Measurements from ENCODE around the gene KRT12. TPM values are rescaled to one million over a fixed set of nuclear protein-coding genes. Genes with fewer than 3 reads are reported as not detected.

The KRT12 gene
- not detected for total RNA-seq

DNA sequence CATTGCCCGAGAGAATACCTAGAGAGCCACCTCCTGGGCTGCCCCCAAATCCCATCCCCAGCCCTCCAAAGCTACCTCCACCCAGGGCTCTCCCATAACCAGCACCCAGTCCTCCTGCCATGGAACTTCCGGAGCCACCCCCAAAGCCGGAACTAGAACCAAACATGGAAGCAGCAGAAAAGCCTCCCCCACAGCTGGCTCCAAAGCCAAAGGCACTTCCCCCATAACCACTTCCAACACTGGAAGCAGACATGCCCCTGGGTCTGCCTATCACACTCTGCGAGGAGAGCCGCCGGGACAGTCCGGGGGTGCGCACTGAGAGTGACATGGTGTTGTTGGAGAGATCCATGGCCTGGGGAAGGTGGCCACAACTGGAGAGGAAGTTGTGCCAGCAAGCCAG is at the start of gene KRT12:
Gene KRT12, minus strand, starts transcription at position 386 of the 400 bp plus-strand sequence. Its CDS starts 37 bp downstream, at position 349.
- Histone ChIP-seq H3K4me3 (no peak within 1 kb of the TSS), H3K27me3 (peaks cover 0 to 6% of the 10 kb centered on the region in 2 donors), H3K27ac (no peak within 1 kb of the TSS), H3K9me3 (no peaks in the 10 kb centered on the region), H3K4me1 (peaks cover 0 to 6% (median 0%) of the 10 kb centered on the region in 4 donors), H3K36me3 (no peaks in the 10 kb centered on the region)
- 91 to 98% methylated on average over 8 of the region's 8 CpGs for WGBS, 2 donors
- DNase-seq (ENCODE audit: low spot score in 2 of 2) = no peak
- TF ChIP-seq, protein P1, sequence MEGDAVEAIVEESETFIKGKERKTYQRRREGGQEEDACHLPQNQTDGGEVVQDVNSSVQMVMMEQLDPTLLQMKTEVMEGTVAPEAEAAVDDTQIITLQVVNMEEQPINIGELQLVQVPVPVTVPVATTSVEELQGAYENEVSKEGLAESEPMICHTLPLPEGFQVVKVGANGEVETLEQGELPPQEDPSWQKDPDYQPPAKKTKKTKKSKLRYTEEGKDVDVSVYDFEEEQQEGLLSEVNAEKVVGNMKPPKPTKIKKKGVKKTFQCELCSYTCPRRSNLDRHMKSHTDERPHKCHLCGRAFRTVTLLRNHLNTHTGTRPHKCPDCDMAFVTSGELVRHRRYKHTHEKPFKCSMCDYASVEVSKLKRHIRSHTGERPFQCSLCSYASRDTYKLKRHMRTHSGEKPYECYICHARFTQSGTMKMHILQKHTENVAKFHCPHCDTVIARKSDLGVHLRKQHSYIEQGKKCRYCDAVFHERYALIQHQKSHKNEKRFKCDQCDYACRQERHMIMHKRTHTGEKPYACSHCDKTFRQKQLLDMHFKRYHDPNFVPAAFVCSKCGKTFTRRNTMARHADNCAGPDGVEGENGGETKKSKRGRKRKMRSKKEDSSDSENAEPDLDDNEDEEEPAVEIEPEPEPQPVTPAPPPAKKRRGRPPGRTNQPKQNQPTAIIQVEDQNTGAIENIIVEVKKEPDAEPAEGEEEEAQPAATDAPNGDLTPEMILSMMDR (IDR thresholded peaks at IDR 0.05) = no peak
- TF ChIP-seq POLR2A (IDR thresholded peaks at IDR 0.05) (no peak), EP300 (IDR thresholded peaks at IDR 0.05) (no peak)

DNA sequence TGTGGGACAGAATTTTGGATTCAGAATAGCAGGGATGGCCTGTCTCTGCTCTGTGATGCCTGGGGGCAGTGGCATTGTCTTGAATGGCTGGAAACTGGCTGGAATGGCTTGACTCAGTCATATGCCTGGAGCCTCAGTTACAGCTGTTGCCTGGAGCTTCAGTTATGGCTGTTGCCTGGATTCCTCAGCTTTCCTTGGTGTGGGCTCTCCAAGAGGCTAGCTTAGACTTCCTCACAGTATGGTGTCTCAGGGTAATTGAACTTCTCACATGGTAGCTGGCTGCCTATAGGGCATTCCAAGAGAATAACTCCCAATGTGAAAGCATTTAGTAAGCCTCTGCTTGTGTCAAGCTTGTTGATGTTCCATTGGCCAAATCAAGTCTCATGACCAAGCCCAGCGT is 49.3 kb upstream of the KRT12 start:
- no peak overlapping the region for H3K27ac ChIP-seq
- no peaks in the 10 kb centered on the region for H3K36me3 ChIP-seq
- no peaks in the 10 kb centered on the region for H3K27me3 ChIP-seq
- no peak overlapping the region for H3K4me3 ChIP-seq
- TF ChIP-seq EP300 (IDR thresholded peaks at IDR 0.05) (no peak), POLR2A (IDR thresholded peaks at IDR 0.05) (no peak)
- TF ChIP-seq, protein P1 (IDR thresholded peaks at IDR 0.05) = no peak
- WGBS, 2 donors = 47 to 93% methylated on average over 1 of the region's 1 CpG
- H3K4me1 ChIP-seq = peaks cover 0 to 7% (median 3%) of the 10 kb centered on the region in 4 donors
- no peaks in the 10 kb centered on the region for H3K9me3 ChIP-seq
- no peak for DNase-seq (ENCODE audit: low spot score in 2 of 2)

DNA sequence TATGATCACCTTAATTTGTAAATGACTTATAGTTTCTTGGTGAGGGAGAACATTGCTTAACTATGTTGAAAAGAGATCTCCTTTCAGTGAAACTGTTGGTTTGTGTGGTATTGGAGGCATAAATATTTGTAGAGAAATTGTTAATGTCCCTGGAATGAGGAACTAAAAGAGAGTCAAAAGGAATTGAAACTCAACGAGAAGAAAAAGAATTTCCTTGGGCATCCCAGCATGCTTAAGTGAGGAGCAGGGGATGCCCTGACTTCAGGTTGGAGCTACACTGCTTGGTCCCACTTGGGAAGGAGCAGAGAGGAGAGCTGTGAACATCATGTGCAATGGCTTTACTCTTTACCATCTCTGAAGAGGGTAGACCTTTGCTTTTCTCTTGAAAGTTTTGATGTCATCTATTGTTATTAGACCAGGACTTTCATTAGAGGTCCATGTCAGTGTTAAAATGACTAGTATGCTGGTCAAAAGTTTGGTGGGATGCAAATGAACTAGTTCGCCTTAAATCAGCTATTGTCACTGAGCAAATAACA is 48.8 kb upstream of the KRT12 start:
- Histone ChIP-seq H3K36me3 (no peaks in the 10 kb centered on the region), H3K27ac (peak overlapping the region in 1 of 4 donors; percentile 33), H3K4me3 (no peak overlapping the region), H3K9me3 (no peaks in the 10 kb centered on the region), H3K27me3 (no peaks in the 10 kb centered on the region), H3K4me1 (peaks cover 0 to 12% (median 3%) of the 10 kb centered on the region in 4 donors)
- TF ChIP-seq EP300 (IDR thresholded peaks at IDR 0.05) (no peak), POLR2A (IDR thresholded peaks at IDR 0.05) (no peak)
- TF ChIP-seq, protein P1 (IDR thresholded peaks at IDR 0.05) = no peak
- WGBS, 2 donors = 42 to 45% methylated on average over 2 of the region's 2 CpGs
- DNase-seq (ENCODE audit: low spot score in 2 of 2) = no peak

DNA sequence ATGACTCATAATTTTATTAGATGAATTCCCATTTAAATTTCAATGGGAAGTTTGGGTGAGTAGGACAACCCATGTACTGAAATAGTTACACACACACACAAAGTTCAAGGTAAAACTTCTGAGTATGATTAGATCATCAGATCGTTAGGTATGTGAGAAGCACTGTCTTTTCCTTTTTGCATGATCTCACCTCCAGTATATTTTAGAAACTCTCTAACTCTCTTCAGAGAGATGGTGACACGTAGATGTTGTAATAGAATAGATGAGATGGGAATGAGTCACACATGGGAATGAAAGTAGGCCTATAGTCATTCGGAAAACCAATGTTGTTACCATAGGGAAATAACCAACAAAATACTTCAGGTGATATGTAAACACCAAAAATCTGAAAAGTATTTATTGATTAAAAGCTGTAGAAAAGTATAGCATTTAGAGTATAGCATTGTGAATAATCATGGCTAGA is 48.2 kb upstream of the KRT12 start:
- TF ChIP-seq, protein P1 (IDR thresholded peaks at IDR 0.05) = no peak
- TF ChIP-seq POLR2A (IDR thresholded peaks at IDR 0.05) = no peak
- TF ChIP-seq EP300 (IDR thresholded peaks at IDR 0.05) = no peak
- peaks cover 0 to 18% (median 3%) of the 10 kb centered on the region in 4 donors for H3K4me1 ChIP-seq
- no peaks in the 10 kb centered on the region for H3K36me3 ChIP-seq
- DNase-seq (ENCODE audit: low spot score in 2 of 2) = no peak
- H3K27ac ChIP-seq = peak overlapping the region in 1 of 4 donors; percentile 33
- no peaks in the 10 kb centered on the region for H3K9me3 ChIP-seq
- 73 to 74% methylated on average over 3 of the region's 3 CpGs for WGBS, 2 donors
- no peak overlapping the region for H3K4me3 ChIP-seq
- H3K27me3 ChIP-seq = no peaks in the 10 kb centered on the region

DNA sequence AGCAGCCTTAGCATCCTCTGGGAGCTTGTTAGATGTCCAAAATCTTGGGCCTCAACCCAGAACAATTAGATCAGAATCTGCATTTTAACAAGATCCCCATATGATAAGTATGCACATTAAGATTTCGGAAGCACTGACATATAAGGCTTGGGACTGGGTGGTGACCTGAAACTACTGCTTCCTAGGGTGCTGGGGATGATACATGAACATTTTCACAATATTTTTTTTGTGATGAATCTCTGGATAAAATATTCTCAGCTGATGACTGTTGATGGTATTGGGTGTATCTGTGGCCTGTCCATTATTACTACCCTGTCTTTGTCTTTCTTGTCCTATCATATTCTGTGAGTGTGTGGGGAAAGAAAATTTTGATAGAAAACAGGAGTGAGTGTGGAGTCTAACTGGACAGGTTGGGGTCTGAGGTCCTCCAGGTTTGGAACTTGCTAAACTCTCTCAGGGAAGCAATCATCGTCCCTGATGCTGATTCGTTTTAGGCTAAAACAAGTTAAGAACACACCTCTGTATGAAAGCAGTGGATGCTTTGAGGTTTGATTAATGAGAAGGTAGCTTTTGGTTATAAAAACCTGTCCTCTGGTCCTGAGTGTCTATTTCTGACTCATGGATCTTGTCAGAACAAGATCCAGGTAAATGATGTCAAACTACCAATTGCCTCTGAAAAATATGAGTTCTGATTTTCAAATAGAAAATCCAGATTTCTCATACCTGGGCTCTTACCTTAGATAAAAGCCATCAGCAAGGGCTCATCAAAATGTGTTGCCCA is 47.2 kb upstream of the KRT12 start:
- no peak for TF ChIP-seq EP300 (IDR thresholded peaks at IDR 0.05)
- TF ChIP-seq POLR2A (IDR thresholded peaks at IDR 0.05) = no peak
- TF ChIP-seq, protein P1 (IDR thresholded peaks at IDR 0.05) = no peak
- DNase-seq (ENCODE audit: low spot score in 2 of 2) = no peak
- 84 to 98% methylated on average over 3 of the region's 3 CpGs for WGBS, 2 donors
- Histone ChIP-seq H3K36me3 (no peaks in the 10 kb centered on the region), H3K4me1 (peaks cover 0 to 26% (median 5%) of the 10 kb centered on the region in 4 donors), H3K27me3 (no peaks in the 10 kb centered on the region), H3K27ac (no peak overlapping the region), H3K9me3 (no peaks in the 10 kb centered on the region), H3K4me3 (no peak overlapping the region)
